SK-N-MC (cell line): ENCODE results near the gene NABP1.

Experiments
- EZH2 ChIP-seq: fragments of 200-600 bp; sonication (generic); IDR thresholded peaks from one replicate; pipeline ENCODE4 v1.6.1; 2017; ENCODE audit warnings: antibody characterized with exemption
- POLR2AphosphoS5 ChIP-seq: IDR thresholded peaks from 2 replicates; pipeline ENCODE4 v1.6.1; 2012; ENCODE audit warnings: mild to moderate bottlenecking, low read depth, low read length, borderline replicate concordance

DNA sequence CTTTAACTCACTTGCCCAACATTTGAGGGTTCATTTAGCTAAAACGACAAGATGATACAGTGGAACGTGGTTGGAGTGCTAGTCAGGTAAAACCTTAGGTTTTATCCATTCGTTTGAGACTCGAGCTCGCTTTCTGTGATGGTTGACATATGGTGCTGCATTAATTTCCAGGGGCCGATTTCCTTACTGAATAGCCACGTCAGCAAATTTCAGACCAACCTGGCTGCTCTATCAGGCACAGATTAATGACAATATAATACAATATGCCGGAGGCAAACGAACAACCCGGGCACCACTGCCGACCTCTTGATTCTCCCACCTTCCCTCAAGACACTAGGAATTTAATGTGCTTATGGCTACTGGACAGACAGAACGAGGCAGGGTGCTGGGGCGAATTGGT lies 42.0 kb downstream of the NABP1 start:
- TF ChIP-seq POLR2AphosphoS5, result no peak
- no peak for TF ChIP-seq EZH2
